GM18508 (cell line): Measurements from ENCODE around the gene KIF21A.

Source experiments
- ATAC-seq: cut with Tn5 transposase; IDR thresholded peaks from one replicate; pipeline ENCODE4 v1.9.1; 2021; ENCODE audit warnings: moderate number of reproducible peaks; ENCODE audit not compliant: insufficient read depth, unreplicated experiment

The KIF21A gene

GRCh38 chr12:39287817-39288216 is 155.1 kb downstream of the KIF21A start:
- no peak for ATAC-seq

- no peak for ATAC-seq
These were observed 155.5 kb downstream of the KIF21A start for GRCh38 chr12:39287409-39287808.

GRCh38 chr12:39278426-39278825 is 164.5 kb downstream of the KIF21A start:
- ATAC-seq = no peak

- ATAC-seq = no peak
These were observed 165.5 kb downstream of the KIF21A start for GRCh38 chr12:39277416-39277815.

GRCh38 chr12:39275846-39276245 is 167.1 kb downstream of the KIF21A start:
- no peak for ATAC-seq

GRCh38 chr12:39272871-39273655 is 169.9 kb downstream of the KIF21A start:
- no peak for ATAC-seq

GRCh38 chr12:39269492-39269891 is 173.4 kb downstream of the KIF21A start:
- no peak for ATAC-seq

GRCh38 chr12:39267886-39268285 is 175.0 kb downstream of the KIF21A start:
- ATAC-seq = no peak

GRCh38 chr12:39252628-39253027 is 190.3 kb downstream of the KIF21A start:
- no peak for ATAC-seq
